Superior temporal gyrus (tissue), 1 donor: ENCODE data around the gene CLIC1.

Experiments
- DNase-seq: peaks from one replicate; pipeline ENCODE4 v3.0.0-alpha.2; 2016; ENCODE audit errors: extremely low spot score

The CLIC1 gene

DNA sequence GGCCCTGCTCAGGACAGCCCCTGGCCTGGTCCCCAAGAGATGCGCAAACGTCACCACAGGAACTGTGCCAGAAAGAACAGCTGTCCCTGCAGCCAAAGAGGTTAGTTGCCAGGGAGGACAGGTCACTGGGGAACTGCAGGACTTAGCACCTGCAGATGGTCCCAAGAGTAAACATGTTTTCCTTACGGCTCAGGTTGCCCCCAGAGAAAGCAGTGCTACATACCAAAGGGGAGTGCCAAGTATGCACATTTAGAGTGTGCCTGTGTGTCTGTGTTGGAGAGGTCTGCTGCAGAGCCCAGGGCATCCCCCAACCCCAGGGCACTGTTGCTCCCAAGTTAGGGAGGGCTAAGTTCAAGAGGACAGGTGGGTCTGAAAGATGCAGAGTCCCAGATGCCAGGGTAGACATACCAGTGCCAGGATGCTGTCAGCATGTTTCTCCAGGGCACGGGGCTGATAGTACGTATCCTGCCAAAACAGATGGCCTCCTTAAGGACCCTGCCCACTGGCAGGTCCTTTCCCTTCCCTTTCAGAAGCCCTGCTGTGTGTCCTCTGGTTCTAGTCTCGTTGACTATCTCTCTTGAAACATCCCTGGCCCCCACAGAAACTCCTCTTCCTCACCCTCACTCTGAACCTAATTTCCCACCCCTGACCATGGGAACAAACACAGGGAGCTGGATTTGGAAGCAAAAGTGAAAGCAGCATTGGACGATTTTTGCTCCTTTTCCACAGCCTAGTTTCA lies 34.5 kb downstream of the CLIC1 start:
- DNase-seq: no peak

DNA sequence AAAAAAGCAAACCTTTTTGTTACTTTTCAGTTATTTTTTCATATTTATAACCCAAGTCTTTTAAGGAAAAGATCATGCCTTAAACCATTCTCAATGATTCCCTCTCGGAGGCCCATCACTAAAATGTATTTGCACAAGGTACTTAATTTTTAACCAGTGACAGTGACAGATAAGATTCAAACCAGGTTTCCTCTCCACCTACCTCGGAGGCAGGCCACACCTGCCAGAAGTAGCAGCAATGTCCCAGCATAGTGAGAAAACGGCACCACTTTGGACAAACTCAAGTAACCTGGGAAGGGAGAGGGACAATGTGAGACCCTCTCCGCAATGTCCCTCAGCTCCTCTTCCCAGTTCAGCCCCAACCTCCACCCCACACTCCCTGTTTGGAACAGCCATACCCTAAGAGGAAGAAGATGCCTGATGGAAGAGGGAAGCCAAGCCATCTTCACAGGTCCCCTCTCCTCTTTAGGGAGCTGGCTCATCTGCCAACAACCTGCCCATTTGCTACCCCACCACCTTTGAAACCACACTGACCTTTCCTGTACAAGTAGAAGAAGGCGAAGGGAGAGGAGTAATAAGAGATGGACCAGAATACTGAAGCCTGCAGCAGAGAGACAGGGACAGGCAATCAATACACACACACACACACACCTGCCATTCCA lies 35.5 kb downstream of the CLIC1 start:
- DNase-seq: no peak

DNA sequence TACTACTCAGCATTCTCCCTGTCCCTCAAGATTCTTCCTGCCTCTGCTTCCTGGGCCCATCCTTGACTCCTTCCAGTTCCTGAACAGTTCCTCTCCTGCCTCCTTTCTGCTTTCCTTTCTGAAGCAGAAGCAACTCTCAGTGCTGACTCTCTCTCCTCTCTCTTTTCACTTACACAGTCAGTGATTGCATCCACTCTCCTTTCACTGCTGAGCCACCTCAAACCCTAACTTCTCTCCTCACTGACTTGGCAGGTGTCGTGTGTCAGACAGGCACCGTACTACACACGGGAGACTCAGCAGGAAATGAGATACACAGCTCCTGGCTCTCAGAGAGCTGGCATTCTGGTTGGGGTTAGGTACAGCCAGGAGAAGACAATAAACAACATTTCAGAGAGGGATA lies 38.8 kb downstream of the CLIC1 start:
- DNase-seq: no peak

DNA sequence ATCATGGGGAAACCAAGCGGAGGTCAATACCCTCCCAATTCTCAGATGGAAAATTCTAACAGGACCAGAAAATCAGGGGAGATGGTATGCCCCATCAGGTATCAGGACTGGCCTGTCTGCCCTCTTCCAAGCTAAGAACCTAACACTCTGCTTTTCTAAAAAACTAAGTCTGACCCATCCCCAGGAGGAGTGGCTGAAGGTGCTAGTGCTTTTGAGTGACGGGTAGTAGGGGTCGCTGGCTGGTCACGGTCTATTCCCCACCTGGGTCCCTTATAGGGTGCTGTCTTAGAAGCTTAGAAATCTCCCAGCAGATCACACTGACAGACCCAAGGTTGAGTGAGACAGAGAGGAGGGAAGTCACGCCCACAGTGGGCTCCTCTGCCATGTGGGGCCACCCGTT lies 42.8 kb downstream of the CLIC1 start:
- DNase-seq: no peak

DNA sequence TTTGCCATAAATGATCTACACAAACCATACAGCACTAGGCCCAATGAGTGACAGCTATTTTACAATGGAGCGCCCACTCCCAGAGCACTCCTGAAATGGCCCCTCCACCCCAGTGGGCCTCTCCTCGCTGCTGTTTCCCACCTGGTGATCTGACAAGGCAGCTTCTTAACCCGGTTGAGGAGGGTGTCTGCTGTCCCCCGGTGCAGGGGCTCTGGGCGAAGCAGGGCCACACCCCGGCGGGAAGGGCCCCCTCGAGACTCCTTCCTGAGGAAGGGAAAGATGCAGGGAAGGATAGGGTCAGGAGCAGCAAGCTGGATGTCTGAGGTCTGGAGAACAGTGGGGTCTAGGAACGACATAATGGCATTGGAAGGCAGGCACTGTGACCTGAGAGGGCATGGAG lies 43.4 kb downstream of the CLIC1 start:
- DNase-seq: no peak

DNA sequence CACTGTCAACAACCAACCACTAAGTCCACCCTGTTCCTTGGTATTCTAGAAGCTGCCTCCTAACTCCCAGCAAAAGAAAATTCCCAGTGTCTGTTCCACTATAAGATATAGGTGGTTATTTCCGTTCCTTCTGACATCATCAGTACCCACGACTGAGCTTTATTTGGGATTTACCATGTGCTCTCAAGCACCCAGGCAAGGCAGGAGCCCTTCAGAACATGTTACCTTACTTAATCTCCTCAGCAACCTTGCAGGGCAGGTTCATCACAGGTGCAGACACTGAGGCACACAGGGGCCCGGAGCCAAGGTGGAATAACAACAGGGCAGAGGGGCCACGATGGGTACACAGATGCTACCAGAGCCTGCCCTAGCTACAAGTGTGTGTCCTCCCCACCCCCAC lies 44.0 kb downstream of the CLIC1 start:
- no peak for DNase-seq

DNA sequence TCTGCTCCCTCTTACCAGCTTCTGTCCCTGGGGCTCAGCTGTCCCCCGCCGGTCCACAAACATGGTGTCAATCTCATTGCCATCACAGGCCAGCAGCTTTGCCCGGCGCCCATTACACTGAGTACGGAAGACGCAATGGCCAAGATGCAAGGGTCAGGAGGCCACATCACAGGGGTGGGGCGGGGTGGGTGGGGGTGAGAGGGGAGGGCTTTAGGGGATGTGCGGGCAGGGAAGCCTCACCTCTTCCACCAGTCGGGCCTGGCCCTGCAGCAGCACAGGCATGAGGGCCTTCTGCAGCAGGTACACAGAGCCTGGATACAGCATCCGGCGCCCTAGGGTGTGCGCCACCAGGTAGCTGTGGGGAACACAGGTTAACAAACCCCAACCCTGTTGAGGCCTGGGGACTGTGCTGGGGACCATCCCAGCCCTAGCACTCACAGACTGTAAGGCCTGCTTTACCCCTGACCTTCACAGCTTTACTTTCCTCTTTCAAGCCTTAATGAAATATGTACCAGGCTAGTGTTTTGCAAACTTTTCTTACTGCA lies 44.7 kb downstream of the CLIC1 start:
- DNase-seq: no peak

DNA sequence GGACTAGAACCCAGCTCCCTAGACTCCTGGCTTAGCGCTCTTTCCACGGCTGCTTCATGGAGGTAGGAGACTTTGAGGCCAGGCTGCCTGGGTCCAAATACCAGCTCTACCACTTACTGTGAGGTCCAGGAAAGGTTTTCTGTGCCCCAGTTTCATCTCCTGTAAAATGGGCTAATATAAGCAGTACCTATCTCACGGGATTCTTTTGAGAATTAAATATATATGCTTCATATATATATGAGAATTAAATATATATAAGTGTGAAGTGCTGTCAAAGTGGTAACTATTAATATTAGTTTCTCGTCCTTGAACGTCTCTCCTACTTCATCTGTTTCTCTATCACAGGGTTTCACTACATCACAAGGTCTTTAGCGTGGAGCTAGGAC lies 45.3 kb downstream of the CLIC1 start:
- no peak for DNase-seq

DNA sequence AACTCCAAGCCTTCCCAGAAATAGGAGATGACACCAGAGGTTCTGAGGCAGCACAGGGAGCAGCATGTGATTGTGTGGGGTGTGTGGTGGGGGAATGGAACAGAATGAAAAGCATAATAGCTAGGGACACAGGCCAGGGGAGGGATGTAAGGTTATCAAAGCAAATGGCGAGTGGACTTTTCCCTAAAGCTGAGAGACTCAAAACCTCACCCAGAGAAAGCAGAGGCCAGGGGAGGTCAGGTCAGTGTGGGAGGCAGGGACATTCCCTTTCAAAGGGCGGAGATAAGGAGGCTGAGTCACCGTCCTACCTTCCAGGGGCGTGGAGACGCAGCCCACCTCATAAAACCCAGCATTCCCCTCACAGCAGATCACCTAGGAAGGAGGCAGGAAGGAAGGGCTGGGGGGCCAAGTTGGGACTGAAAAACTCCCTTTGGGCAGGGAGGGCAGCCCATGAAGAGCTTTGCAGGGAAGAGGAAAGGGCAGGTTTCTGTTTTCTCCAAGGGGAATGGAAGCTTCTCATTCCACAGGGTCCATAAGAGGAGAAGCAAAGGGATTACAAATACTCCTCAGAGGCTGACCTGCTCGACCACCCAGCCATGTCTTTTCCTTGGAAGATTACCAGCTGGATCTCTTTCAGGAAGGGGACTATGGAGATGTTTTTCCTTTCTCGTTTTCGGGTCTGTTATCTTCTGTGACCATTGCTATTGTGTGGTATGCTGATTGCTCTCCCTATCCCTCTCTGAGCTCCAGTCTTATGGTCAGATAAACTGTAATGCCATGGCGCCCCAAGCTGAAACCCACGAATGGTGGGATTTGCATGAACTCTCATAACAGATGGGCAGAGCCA lies 45.9 kb downstream of the CLIC1 start:
- no peak for DNase-seq

DNA sequence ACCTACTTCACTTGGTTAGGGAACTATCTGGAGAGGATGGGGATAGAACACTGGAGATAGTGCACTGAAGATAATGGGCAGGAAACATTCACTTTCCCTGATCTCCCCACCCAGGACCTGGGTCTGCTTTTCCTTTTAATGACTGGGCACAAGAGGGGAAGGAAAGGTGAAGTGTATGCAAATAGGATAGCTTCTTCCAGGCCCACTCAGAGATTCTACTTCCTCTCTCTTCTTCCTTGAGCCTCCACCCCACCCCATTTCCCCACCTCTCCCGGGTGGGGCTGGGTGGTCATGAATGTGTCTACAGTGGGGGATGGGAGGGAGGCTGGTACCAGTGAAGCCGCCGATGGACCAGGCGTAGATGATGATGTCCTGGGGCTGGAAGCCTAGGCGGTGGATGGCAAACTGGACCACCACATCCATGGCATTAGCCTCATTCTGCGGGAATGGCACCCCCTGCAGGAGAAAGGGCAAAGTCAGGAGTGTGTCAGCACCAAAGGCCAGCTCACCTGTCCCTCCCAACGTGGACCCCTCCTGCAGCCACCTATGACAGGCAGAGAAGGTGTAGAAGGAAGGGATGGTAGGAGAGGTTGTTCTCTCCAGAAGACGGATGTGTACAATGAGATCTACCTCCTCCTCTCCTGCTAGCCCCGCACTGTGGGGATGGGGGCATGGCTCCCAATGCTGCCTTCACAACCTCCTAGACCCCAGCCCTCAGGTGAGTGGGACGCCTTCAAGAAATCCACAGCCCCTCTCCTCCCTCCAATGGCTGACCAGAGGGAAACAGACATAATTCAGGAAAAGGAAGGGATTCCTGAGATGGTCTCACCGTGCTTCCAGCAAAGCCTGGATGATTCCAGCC lies 46.9 kb downstream of the CLIC1 start:
- DNase-seq: no peak

DNA sequence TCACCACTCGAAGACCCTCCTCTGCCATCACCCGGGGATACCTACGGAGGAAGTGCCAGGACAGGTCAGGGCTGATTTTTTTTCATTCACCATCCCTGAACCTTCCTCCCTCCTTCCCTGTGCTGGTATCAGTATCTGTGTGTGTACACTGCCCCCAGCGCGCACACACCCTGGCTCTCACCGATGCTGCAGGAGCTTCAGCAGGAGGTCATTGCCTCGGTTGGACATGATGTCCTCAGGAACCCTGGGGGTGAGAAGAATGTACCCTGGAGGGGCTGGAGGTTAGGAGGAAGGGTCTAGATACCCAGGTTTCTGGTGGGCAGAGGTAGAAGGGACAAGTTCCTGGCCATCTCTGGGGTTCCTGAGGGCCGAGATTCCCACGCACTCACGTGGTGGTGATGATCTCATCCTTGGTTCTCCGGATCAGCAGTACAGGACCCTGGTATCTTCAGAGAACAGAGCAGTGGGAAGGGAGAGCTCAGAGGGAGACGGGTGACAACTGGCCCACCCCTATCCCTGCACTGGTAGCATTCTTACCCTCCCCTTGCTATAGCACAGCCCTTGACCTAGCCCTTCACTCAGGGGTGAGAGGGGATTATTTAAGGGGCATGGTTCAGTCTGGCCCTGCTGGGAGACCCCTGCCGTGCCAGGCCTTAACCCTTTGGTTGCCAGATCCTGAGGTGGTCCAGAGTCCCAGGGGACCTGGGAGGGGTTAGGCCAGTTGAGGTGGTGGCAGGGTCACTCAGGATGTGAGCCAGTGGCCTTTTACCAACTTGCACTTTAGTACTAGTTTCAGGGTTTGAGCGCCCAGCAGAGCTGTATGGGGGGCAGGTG lies 48.3 kb downstream of the CLIC1 start:
- no peak for DNase-seq

DNA sequence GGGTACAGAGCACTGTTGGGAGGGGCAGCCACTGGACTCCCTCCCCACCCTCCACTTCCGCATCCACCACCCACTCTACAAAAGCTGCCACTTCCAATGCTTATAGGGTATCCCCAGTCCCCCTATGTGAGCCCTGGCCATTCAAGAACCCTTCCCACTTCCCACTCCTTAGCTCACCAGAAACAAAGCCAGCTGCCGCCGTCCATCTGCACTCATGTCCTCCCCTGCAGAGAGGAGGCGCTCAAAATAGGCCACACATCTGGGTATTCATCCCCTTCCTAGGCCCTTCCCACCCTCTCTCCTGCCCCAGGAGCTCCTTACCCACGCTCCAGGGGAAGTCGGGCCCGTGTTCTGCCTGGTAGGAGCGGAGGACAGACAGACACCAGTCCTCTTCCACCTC lies 49.0 kb downstream of the CLIC1 start:
- DNase-seq: no peak

DNA sequence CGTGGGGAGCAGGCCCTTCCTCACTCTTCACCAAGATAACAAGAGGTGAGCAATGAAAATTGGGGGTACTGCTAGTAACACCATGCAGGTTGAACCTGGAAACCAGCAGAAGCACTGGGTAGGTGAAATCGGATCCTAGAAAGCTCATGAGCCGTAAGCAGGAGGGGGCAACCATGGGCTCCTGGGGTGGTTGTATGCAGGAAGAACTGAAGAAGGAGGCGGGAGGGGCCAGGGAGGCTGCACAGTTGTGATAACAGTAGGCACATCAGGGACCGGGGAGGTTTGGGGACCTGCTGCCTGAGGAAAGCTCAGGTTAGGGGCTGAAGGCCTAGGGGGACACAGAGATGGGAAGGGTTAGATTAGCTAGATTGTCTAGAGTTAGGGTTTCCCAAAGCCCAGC lies 49.8 kb downstream of the CLIC1 start:
- DNase-seq: no peak

DNA sequence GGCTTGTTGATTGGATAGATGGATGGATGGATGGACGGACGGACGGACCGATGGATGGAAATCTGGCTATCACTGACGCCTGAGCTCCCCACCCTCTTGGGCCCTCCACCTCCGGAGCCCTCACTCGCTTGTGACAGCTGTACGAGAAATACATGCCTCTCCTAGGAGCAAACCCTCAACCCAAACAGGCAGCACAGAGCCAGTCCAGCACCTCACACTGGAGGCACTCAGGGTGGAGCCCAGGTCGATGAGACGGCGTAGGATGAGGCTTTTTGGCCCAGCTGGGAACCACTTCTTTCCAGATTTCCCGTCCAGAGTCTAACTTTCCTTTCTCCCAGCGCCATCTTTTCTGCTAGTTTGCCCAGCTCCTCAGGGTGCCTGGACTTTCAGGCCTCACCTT lies 52.7 kb downstream of the CLIC1 start:
- DNase-seq: no peak

DNA sequence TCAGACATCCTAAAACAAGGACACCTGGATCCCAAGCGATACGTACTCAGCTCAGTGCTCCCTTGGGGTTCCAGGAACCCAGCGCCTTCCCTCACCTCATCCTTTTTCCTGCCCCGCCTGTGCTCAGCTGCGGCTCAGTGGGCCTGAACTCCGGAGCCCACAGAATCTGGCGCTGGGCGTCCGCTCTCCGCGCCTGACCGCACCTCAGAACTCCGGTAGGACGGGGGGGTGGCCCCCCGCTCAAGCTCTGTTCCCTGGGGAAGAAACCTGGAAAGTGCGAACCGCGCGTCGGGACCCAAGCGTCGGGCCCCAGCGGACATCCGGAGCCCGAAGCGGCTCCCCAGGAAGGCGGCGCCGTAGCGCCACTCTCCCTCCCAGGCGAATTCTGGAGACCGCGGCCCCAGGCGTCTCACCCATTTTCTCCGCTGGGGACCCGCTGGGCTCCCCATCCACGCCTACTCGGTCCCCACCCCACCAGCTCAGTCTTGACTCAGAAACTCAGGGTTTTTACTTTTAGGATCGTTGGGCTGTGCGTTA lies 55.1 kb downstream of the CLIC1 start:
- peak; percentile 48 for DNase-seq
